ENCODE results near the gene ZMAT5.

DNA sequence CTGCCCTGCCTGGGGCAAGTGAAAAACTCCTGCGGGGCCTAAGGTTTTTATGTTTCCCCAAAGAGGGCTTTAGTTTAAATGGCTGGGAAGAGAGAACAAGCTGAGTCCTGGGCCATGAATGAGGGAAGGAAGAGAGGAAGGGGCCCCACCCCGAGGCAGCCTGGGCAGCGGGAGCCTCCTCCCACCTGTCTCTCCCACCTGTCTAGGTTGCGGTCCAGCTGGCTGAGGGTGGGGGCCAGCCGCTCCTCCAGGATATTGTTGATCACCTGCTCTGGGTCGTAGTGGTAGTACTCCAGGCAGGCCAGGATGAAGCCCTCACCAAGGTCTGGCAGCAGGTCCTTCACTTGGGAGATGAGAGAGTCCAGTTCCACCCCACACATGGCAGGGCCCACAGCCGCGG is 35.0 kb upstream of the ZMAT5 start:
- TF ChIP-seq, protein P1, sequence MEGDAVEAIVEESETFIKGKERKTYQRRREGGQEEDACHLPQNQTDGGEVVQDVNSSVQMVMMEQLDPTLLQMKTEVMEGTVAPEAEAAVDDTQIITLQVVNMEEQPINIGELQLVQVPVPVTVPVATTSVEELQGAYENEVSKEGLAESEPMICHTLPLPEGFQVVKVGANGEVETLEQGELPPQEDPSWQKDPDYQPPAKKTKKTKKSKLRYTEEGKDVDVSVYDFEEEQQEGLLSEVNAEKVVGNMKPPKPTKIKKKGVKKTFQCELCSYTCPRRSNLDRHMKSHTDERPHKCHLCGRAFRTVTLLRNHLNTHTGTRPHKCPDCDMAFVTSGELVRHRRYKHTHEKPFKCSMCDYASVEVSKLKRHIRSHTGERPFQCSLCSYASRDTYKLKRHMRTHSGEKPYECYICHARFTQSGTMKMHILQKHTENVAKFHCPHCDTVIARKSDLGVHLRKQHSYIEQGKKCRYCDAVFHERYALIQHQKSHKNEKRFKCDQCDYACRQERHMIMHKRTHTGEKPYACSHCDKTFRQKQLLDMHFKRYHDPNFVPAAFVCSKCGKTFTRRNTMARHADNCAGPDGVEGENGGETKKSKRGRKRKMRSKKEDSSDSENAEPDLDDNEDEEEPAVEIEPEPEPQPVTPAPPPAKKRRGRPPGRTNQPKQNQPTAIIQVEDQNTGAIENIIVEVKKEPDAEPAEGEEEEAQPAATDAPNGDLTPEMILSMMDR (IDR thresholded peaks at IDR 0.05 in 2 of 3, conservative IDR thresholded peaks at IDR 0.05 in 1 of 3; ENCODE audit: borderline replicate concordance in 1 of 3, insufficient read depth in 1 of 3, low read depth in 2 of 3, low read length in 2 of 3), result no peak
- TF ChIP-seq EZH2 (IDR thresholded peaks at IDR 0.05) (no peak), POLR2AphosphoS5 (IDR thresholded peaks at IDR 0.05; ENCODE audit: low read depth, low read length) (no peak), EGR1 (IDR thresholded peaks at IDR 0.05; ENCODE audit: low read depth) (no peak), FOSL1 (IDR thresholded peaks at IDR 0.05; ENCODE audit: low read depth) (no peak), JUND (IDR thresholded peaks at IDR 0.05) (no peak), YY1 (IDR thresholded peaks at IDR 0.05; ENCODE audit: extremely low read depth, insufficient replicate concordance, low read depth, low read length) (no peak), POLR2A (IDR thresholded peaks at IDR 0.05; ENCODE audit: borderline replicate concordance, extremely low read depth, insufficient read depth, insufficient read length) (no peak), EZH2phosphoT487 (IDR thresholded peaks at IDR 0.05; ENCODE audit: borderline replicate concordance) (no peak), CEBPB (IDR thresholded peaks at IDR 0.05; ENCODE audit: low read depth) (no peak), ELF1 (IDR thresholded peaks at IDR 0.05; ENCODE audit: borderline replicate concordance, low read depth) (no peak)
- TF ChIP-seq, protein P2, sequence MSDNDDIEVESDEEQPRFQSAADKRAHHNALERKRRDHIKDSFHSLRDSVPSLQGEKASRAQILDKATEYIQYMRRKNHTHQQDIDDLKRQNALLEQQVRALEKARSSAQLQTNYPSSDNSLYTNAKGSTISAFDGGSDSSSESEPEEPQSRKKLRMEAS (IDR thresholded peaks at IDR 0.05), result no peak
- TF ChIP-seq, protein P3, sequence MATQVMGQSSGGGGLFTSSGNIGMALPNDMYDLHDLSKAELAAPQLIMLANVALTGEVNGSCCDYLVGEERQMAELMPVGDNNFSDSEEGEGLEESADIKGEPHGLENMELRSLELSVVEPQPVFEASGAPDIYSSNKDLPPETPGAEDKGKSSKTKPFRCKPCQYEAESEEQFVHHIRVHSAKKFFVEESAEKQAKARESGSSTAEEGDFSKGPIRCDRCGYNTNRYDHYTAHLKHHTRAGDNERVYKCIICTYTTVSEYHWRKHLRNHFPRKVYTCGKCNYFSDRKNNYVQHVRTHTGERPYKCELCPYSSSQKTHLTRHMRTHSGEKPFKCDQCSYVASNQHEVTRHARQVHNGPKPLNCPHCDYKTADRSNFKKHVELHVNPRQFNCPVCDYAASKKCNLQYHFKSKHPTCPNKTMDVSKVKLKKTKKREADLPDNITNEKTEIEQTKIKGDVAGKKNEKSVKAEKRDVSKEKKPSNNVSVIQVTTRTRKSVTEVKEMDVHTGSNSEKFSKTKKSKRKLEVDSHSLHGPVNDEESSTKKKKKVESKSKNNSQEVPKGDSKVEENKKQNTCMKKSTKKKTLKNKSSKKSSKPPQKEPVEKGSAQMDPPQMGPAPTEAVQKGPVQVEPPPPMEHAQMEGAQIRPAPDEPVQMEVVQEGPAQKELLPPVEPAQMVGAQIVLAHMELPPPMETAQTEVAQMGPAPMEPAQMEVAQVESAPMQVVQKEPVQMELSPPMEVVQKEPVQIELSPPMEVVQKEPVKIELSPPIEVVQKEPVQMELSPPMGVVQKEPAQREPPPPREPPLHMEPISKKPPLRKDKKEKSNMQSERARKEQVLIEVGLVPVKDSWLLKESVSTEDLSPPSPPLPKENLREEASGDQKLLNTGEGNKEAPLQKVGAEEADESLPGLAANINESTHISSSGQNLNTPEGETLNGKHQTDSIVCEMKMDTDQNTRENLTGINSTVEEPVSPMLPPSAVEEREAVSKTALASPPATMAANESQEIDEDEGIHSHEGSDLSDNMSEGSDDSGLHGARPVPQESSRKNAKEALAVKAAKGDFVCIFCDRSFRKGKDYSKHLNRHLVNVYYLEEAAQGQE (IDR thresholded peaks at IDR 0.05; ENCODE audit: low read depth), result no peak
- TF ChIP-seq, protein P4, sequence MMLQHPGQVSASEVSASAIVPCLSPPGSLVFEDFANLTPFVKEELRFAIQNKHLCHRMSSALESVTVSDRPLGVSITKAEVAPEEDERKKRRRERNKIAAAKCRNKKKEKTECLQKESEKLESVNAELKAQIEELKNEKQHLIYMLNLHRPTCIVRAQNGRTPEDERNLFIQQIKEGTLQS (IDR thresholded peaks at IDR 0.05), result no peak
